Endothelial cell of umbilical vein (primary cell): ENCODE data around the gene HMBS.

Source experiments
- CTCF ChIP-seq, 2 donors: IDR thresholded peaks; 1 replicate in 1 of 2; 2 replicates in 1 of 2; pipeline ENCODE4 v1.5.1; 2011; ENCODE audit warnings: low read length in 2 of 2, mild to moderate bottlenecking in 2 of 2, moderate library complexity in 2 of 2, control low read depth in 1 of 2, inconsistent platforms in 1 of 2, low read depth in 1 of 2; ENCODE audit not compliant: insufficient read depth in 1 of 2; ENCODE audit errors: extremely low read depth in 1 of 2
- EZH2 ChIP-seq: IDR thresholded peaks from 2 replicates; pipeline ENCODE4 v1.6.1; 2012; ENCODE audit warnings: borderline replicate concordance, low read depth, mild to moderate bottlenecking, moderate library complexity, low read length, inconsistent platforms; ENCODE audit not compliant: severe bottlenecking
- POLR2A ChIP-seq: IDR thresholded peaks from 2 replicates; pipeline ENCODE4 v1.6.1; 2012; ENCODE audit warnings: low read depth, mild to moderate bottlenecking, control low read depth, low read length
- POLR2AphosphoS5 ChIP-seq: IDR thresholded peaks from 2 replicates; pipeline ENCODE4 v1.6.1; 2012; ENCODE audit warnings: low read depth, mild to moderate bottlenecking, control low read depth, low read length, moderate library complexity; ENCODE audit not compliant: insufficient read depth

GRCh38 chr11:119049081-119049480 is 35.6 kb upstream of the HMBS start:
- TF ChIP-seq CTCF (IDR thresholded peaks at IDR 0.05; ENCODE audit: extremely low read depth in 1 of 2, insufficient read depth in 1 of 2, low read depth in 1 of 2, low read length in 2 of 2) (no peak), EZH2 (no peak), POLR2A (no peak), POLR2AphosphoS5 (no peak)
